Ishikawa (cell line): Measurements from ENCODE around the gene PPRC1.

Source experiments
- CREB1 ChIP-seq: IDR thresholded peaks from 2 replicates; pipeline ENCODE4 v1.6.1; 2012; ENCODE audit warnings: low read depth
- EGR1 ChIP-seq: IDR thresholded peaks from 2 replicates; pipeline ENCODE4 v1.6.1; 2012
- EP300 ChIP-seq: IDR thresholded peaks from 2 replicates; pipeline ENCODE4 v1.6.1; 2012; ENCODE audit warnings: borderline replicate concordance
- FOXM1 ChIP-seq: IDR thresholded peaks from 2 replicates; pipeline ENCODE4 v1.6.1; 2012; ENCODE audit warnings: low read depth, borderline replicate concordance
- RAD21 ChIP-seq: IDR thresholded peaks from 2 replicates; pipeline ENCODE4 v1.6.1; 2012; ENCODE audit warnings: low read depth
- TAF1 ChIP-seq: IDR thresholded peaks from 2 replicates; pipeline ENCODE4 v1.6.1; 2012; ENCODE audit warnings: low read depth, mild to moderate bottlenecking
- TEAD4 ChIP-seq: IDR thresholded peaks from 2 replicates; pipeline ENCODE4 v1.6.1; 2012
- TF ChIP-seq, protein P1 (sequence below): IDR thresholded peaks from 2 replicates; pipeline ENCODE4 v1.6.1; 2012; ENCODE audit warnings: low read depth, mild to moderate bottlenecking

DNA sequence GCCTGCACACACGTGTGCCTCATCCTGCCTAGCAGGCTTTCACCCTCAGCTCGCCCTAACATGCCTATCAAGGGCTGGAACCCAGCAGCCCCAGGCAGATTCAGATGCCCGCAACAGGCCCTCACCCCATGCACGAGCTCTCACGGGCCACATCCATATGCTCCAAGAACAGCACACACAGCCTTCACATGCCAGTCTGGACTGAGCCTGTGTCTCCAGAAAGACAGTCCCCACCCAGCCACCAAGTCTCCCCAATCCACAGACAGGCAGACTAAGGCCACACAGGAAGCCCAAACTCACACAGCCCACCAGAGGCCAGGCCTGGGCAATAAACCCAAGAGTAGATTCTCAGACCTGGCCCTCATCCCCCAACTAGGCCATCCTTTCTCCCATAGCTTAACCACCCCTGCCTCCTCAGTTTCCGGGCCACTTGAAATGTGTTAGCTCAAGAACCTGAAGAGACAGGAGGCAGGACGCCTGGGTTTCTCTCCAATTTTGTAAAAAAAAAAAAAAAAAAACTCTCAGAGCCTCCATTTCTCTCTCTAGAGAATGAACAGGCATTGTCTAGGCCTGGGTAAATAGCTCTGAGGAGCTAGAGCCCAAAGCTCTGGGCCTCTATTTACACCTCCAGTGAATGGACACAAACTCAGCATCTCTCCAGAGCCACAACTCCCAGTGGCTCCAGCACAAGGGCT is 19.4 kb upstream of the PPRC1 start:
- no peak for TF ChIP-seq TAF1
- no peak for TF ChIP-seq CREB1
- TF ChIP-seq RAD21 = no peak
- TF ChIP-seq EGR1 = no peak
- TF ChIP-seq TEAD4 = no peak
- no peak for TF ChIP-seq EP300
- TF ChIP-seq, protein P1, sequence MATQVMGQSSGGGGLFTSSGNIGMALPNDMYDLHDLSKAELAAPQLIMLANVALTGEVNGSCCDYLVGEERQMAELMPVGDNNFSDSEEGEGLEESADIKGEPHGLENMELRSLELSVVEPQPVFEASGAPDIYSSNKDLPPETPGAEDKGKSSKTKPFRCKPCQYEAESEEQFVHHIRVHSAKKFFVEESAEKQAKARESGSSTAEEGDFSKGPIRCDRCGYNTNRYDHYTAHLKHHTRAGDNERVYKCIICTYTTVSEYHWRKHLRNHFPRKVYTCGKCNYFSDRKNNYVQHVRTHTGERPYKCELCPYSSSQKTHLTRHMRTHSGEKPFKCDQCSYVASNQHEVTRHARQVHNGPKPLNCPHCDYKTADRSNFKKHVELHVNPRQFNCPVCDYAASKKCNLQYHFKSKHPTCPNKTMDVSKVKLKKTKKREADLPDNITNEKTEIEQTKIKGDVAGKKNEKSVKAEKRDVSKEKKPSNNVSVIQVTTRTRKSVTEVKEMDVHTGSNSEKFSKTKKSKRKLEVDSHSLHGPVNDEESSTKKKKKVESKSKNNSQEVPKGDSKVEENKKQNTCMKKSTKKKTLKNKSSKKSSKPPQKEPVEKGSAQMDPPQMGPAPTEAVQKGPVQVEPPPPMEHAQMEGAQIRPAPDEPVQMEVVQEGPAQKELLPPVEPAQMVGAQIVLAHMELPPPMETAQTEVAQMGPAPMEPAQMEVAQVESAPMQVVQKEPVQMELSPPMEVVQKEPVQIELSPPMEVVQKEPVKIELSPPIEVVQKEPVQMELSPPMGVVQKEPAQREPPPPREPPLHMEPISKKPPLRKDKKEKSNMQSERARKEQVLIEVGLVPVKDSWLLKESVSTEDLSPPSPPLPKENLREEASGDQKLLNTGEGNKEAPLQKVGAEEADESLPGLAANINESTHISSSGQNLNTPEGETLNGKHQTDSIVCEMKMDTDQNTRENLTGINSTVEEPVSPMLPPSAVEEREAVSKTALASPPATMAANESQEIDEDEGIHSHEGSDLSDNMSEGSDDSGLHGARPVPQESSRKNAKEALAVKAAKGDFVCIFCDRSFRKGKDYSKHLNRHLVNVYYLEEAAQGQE = no peak
- TF ChIP-seq FOXM1 = no peak
